ENCODE measurements around the gene CORO7. TPM values are rescaled to one million over a fixed set of nuclear protein-coding genes. Genes with fewer than 3 reads are reported as not detected.

The CORO7 gene
- total and polyA plus RNA-seq, 11 donors, result 7.2 to 39.7 (median 10.1) TPM

GRCh38 chr16:4358831-4359561, 57.4 kb downstream of the CORO7 start:
- Histone ChIP-seq H3K36me3 (peaks cover 0 to 82% (median 30%) of the 10 kb centered on the region in 9 donors), H3K27me3 (no peaks in the 10 kb centered on the region), H3K9me3 (no peaks in the 10 kb centered on the region), H3K4me1 (peaks cover 0 to 3% (median 0%) of the 10 kb centered on the region in 12 donors), H3K27ac (no peak overlapping the region), H3K4me3 (no peak overlapping the region)
- peak; percentile 44 to 78 (median 68) for ATAC-seq
- peak; percentile 90 to 96 (median 92) for TF ChIP-seq CTCF (IDR thresholded peaks at IDR 0.05)
- TF ChIP-seq POLR2A (IDR thresholded peaks at IDR 0.05), result no peak
- DNase-seq, result peak in 3 of 5 donors; percentile 57 to 83 (median 72)
- WGBS, 4 donors, result 43 to 49% (median 45%) methylated on average over 15 to 19 of the region's 19 CpGs
- intact Hi-C loops (cut with DNase I), result loop anchor here in 9 of 10 donors (1.0 to 2.0 kb wide), 3 partner anchors 43 to 44 kb away; no protein-coding TSS in a partner anchor

GRCh38 chr16:4358236-4358635, 58.2 kb downstream of the CORO7 start:
- Histone ChIP-seq H3K27ac (no peak overlapping the region), H3K36me3 (peaks cover 0 to 76% (median 24%) of the 10 kb centered on the region in 9 donors), H3K4me3 (no peak overlapping the region), H3K9me3 (no peaks in the 10 kb centered on the region), H3K27me3 (no peaks in the 10 kb centered on the region), H3K4me1 (peaks cover 0 to 3% (median 0%) of the 10 kb centered on the region in 12 donors)
- DNase-seq (peak in 1 of 5 donors; percentile 57), ATAC-seq (no peak)
- 93 to 96% (median 95%) methylated on average over 13 to 19 of the region's 19 CpGs for WGBS, 4 donors
- TF ChIP-seq CTCF (IDR thresholded peaks at IDR 0.05) (no peak), POLR2A (IDR thresholded peaks at IDR 0.05) (no peak)
- intact Hi-C loops (cut with DNase I), result loop anchor here in 2 of 10 donors (2.0 kb wide), 1 partner anchor 45 kb away; no protein-coding TSS in a partner anchor

- H3K36me3 ChIP-seq, result peaks cover 0 to 61% (median 10%) of the 10 kb centered on the region in 9 donors
- intact Hi-C loops (cut with DNase I), result no loop called here
- 86 to 96% (median 88%) methylated on average over 7 of the region's 7 CpGs for WGBS, 4 donors
Measured at GRCh38 chr16:4356820-4357219, 59.6 kb downstream of the CORO7 start.

More at GRCh38 chr16:4356820-4357219, 59.6 kb downstream of the CORO7 start:
- ATAC-seq (no peak), DNase-seq (no peak)
- Histone ChIP-seq H3K4me3 (no peak overlapping the region), H3K27me3 (no peaks in the 10 kb centered on the region), H3K9me3 (no peaks in the 10 kb centered on the region), H3K4me1 (peaks cover 0 to 3% (median 0%) of the 10 kb centered on the region in 12 donors), H3K27ac (no peak overlapping the region)
- TF ChIP-seq POLR2A (IDR thresholded peaks at IDR 0.05) (no peak), CTCF (IDR thresholded peaks at IDR 0.05) (no peak)
